HEK293T (cell line): ENCODE data around the gene PKNOX2.

ENCODE experiments used
- BHLHE40 ChIP-seq: fragments of 450-650 bp; IDR thresholded peaks from 2 replicates; pipeline ENCODE4 v1.6.1; 2016; ENCODE audit warnings: mild to moderate bottlenecking, moderate library complexity, borderline replicate concordance
- FOXA1 ChIP-seq: fragments of 450-650 bp; IDR thresholded peaks from 2 replicates; pipeline ENCODE4 v1.6.1; 2016; ENCODE audit warnings: mild to moderate bottlenecking
- FOXK2 ChIP-seq: fragments of 450-650 bp; IDR thresholded peaks from 2 replicates; pipeline ENCODE4 v1.6.1; 2016; ENCODE audit warnings: mild to moderate bottlenecking
- FOXM1 ChIP-seq: fragments of 450-650 bp; IDR thresholded peaks from 2 replicates; pipeline ENCODE4 v1.6.1; 2017; ENCODE audit warnings: mild to moderate bottlenecking, borderline replicate concordance
- NFRKB ChIP-seq: fragments of 450-650 bp; IDR thresholded peaks from 2 replicates; pipeline ENCODE4 v1.6.1; 2016; ENCODE audit warnings: mild to moderate bottlenecking, moderate library complexity
- TF ChIP-seq, protein P1 (sequence below): fragments of 450-650 bp; IDR thresholded peaks from 2 replicates; pipeline ENCODE4 v1.6.1; 2016

- TF ChIP-seq NFRKB (no peak), FOXM1 (no peak), FOXA1 (no peak), BHLHE40 (no peak), FOXK2 (no peak)
- TF ChIP-seq, protein P1, sequence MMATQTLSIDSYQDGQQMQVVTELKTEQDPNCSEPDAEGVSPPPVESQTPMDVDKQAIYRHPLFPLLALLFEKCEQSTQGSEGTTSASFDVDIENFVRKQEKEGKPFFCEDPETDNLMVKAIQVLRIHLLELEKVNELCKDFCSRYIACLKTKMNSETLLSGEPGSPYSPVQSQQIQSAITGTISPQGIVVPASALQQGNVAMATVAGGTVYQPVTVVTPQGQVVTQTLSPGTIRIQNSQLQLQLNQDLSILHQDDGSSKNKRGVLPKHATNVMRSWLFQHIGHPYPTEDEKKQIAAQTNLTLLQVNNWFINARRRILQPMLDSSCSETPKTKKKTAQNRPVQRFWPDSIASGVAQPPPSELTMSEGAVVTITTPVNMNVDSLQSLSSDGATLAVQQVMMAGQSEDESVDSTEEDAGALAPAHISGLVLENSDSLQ: no peak
Measured at GRCh38 chr11:125124618-125124992, 39.9 kb upstream of the PKNOX2 start.
